Suprapubic skin (tissue), 4 donors: Measurements from ENCODE around the gene PDZD7.

Source experiments
- CTCF ChIP-seq, 2 donors: fragments of 200-600 bp in 1 of 2; fragments of 450-650 bp in 1 of 2; sonication (generic) in 1 of 2; IDR thresholded peaks; one replicate each; pipeline ENCODE4 v1.5.1; 2016 to 2019; ENCODE audit warnings: antibody characterized with exemption in 2 of 2, mild to moderate bottlenecking in 1 of 2, moderate library complexity in 1 of 2
- EP300 ChIP-seq: sonication (generic); formaldehyde crosslinking; IDR thresholded peaks from one replicate; pipeline ENCODE4 v1.6.1; 2017; ENCODE audit warnings: antibody characterized with exemption
- POLR2A ChIP-seq, 2 donors: fragments of 450-650 bp; IDR thresholded peaks; one replicate each; pipeline ENCODE4 v1.6.1; 2017; ENCODE audit warnings: antibody characterized with exemption in 2 of 2, mild to moderate bottlenecking in 2 of 2, moderate library complexity in 2 of 2
- POLR2AphosphoS5 ChIP-seq, 3 donors: sonication (generic); formaldehyde crosslinking; IDR thresholded peaks; one replicate each; pipeline ENCODE4 v1.6.1; 2017; ENCODE audit warnings: antibody characterized with exemption in 3 of 3

GRCh38 chr10:101000127-101000914 is 30.6 kb downstream of the PDZD7 start:
- no peak for TF ChIP-seq CTCF (IDR thresholded peaks at IDR 0.05)
- no peak for TF ChIP-seq POLR2A (IDR thresholded peaks at IDR 0.05)
- no peak for TF ChIP-seq EP300
- no peak for TF ChIP-seq POLR2AphosphoS5 (IDR thresholded peaks at IDR 0.05)
